HG03103 (cell line): ENCODE measurements around the gene PSMA5.

ENCODE experiments used
- ATAC-seq: cut with Tn5 transposase; IDR thresholded peaks from one replicate; pipeline ENCODE4 v1.9.1; 2021; ENCODE audit warnings: low read depth; ENCODE audit not compliant: unreplicated experiment

Gene PSMA5

GRCh38 chr1:109371341-109371739 lies 54.9 kb downstream of the PSMA5 start:
- no peak for ATAC-seq

DNA sequence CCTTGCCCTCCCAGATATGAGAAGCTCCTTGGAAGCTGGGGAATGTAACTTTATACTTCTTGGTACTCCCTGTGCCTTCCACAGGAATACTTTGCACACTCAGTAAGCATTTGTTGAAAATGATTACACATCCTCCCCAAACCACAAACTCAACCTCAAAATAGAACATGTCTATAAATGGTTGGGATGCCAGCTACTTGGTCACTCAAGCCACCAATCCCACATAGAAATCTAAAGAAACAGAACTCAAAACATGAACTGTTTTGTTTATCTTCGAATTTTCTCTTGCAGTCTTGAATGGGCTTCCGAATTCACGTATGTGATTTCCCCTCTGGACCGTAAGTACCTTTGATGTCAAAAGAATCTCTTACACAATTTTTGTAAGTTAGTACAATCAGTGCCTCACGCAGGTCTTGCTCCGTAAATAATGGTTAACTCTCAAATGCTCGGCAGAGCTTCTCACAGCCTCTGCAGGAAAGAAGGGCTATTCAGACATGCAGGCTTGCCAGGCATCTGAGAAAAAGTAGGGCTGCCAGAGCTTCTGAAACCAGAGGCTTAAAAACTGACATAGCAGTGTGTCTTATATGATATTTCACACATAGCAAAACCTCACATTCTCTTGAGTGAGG lies 55.4 kb downstream of the PSMA5 start:
- ATAC-seq, result no peak

DNA sequence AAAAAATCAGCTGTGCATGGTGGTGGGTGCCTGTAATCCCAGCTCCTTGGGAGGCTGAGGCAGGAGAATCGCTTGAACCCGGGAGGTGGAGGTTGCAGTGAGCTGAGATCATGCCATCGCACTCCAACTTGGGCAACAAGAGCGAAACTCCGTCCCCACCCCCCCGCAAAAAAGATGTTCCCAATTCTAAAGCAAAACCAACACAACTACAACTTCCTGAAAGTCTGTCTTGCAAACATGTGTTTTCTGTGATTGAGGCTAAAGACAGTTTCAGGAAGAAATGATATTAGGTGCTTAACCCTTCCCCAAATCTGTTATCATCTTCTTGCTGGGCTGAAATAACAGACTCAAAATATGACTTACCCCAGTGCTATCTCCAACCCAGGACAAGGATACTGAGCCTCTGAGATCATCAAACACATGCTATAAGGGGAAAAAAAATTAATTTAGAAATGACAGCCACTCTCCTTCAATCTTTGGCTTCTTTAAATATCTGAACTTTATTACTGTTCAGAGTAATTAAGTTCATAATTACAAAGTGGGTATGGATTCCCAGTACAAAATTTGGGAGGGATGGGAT lies 57.0 kb downstream of the PSMA5 start:
- ATAC-seq, result no peak

DNA sequence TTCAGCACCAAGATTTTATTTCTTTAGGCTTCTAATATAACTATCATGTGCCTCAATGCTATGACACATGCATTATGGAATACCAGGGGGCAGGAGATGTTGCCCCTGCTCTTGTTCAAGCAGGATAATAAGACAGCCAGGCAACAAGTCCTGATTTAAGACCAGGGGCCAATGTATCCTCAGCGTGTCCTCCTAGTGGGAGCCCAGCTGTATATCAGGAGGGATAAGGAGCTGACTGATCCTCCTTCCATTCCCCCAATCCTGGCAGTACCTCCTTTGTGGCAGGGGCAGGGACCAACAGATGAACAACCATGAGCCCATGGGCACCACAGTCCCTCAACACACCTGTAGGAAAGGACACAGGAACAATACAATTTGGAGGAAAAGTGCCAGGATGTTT lies 57.8 kb downstream of the PSMA5 start:
- ATAC-seq, result no peak

GRCh38 chr1:109367626-109368025 lies 58.6 kb downstream of the PSMA5 start:
- ATAC-seq, result no peak

DNA sequence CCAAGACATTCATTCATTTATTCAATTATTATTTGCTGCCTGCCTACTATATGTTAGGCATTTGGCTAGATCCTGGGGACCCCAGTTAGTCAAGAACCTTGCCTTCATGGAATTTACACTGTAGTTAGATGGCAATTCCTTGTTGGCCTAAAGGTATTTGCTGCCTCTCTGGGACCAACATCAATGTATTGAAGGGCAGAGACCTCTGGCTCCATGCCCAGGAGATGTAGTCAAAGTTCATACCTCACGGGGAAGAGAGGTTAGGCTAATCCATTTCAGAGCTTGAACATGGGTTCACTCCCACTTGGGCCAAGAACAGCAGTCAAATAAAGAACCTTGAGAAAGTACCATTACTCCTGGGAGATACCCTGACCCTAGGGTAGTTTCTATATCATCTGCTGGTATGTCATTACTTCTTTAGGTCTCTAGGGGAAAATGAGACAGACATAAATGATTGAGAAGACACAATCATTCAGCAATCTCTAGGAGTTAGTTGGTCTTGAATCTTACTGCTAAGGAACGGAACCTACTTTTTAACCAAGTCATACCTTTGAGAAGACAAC lies 60.5 kb downstream of the PSMA5 start:
- no peak for ATAC-seq

- no peak for ATAC-seq
These were observed 64.6 kb downstream of the PSMA5 start for GRCh38 chr1:109361649-109362048.

DNA sequence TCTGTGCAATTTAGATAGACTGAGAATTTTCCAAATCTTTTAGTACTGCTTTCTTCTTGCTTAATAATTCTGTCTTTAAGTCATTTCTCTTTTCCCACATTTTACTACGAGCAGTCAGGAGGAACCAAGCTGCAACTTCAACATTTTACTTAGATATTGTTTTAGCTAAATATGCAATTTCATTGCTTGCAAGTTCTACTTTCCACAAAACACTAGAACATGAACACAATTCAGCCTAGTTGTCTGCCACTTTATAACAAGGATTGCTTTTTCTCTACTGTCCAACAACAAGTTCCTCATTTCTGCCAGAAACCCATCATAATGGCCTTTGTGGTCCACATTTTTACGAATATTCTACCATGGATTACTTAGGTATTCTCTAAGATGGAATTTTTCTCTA lies 65.2 kb downstream of the PSMA5 start:
- ATAC-seq, result no peak

DNA sequence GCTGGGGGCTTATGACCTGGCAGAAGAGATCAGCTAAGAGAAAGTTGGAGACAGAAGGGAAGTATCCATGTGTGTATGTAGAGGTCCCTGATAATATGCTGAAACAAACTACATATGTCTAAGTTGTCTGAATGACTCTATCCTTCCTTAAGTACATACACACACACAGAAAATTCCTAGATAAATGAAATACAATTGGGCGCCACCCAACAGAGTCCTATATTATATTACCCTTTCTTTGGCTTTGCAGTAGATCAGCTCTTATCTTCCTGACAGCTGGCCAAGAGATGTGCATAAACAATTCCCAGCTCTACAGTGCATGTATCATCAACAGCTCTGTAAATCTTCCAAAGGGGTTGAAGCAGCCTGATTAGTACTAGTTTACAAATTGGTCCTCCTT lies 68.6 kb downstream of the PSMA5 start:
- ATAC-seq, result no peak

DNA sequence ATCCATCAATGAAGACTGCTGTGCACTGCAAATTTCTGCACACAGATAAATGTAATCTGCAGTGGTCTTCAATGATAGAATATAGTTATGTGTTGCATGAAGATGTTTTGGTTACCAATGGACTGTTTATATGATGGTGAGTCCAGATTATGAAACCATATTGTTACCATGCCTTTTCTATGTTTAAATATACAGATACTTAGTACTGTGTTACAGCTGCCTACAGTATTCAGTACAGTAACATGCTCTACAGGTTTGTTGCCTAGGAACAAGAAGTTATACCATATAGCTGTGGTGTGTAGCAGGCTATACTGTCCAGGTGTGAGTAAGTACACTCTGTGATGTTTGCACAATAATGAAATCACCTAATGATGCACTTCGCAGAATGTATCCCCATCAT lies 69.3 kb downstream of the PSMA5 start:
- no peak for ATAC-seq

DNA sequence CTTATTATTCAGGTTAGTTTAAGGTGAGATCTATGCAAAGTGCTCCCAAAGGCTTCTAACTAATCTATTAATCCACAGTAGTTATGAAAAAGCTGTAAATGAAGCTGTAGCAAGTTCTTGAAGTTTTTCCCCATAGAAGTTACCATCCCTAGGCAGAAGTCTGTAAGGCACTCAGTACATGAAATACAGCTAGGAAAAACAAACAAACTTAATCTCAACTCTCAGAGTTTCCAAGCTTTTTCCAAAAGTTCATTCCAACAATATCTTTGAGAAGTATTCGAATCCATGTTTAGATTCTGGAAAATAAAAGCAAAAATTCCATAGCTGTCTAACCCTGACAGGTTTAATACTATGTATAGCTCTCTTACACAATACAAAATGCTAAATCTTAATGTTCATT lies 69.7 kb downstream of the PSMA5 start:
- no peak for ATAC-seq

- ATAC-seq, result no peak
These were observed 71.3 kb downstream of the PSMA5 start for GRCh38 chr1:109354929-109355328.

GRCh38 chr1:109351457-109351856 lies 74.8 kb downstream of the PSMA5 start:
- no peak for ATAC-seq

GRCh38 chr1:109350655-109351054 lies 75.6 kb downstream of the PSMA5 start:
- no peak for ATAC-seq

- no peak for ATAC-seq
These were observed 76.1 kb downstream of the PSMA5 start for GRCh38 chr1:109350182-109350581.
